Activated T-cell treated with anti-CD3 and anti-CD28 coated beads for 1 hour (primary cell): ENCODE measurements around the gene DMD.
"Not testable (repeated sequence)": the region's sequence is repeated elsewhere in the genome, so short reads cannot be mapped to it uniquely, and the experiment has no call there.

Experiments used
- DNase-seq: peaks from one replicate; pipeline ENCODE4 v3.0.0-alpha.2; 2020; ENCODE audit warnings: low read depth

The DMD gene

GRCh38 chrX:33211356-33212260, at the start of gene DMD:
DMD (minus strand) TSS chrX:33211549; CDS start chrX:33211312, 237 bp downstream.
- DNase-seq: no peak

- DNase-seq: no peak
These were observed 41.0 kb upstream of the DMD start for GRCh38 chrX:33252306-33252825.

GRCh38 chrX:33218819-33219218, 7.5 kb upstream of the DMD start:
- DNase-seq: no peak

- no peak for DNase-seq
These were observed 1.2 kb downstream of the DMD start for GRCh38 chrX:33210156-33210555.

GRCh38 chrX:33207056-33207455, 4.3 kb downstream of the DMD start:
- no peak for DNase-seq

GRCh38 chrX:33205321-33205720, 6.0 kb downstream of the DMD start:
- no peak for DNase-seq

GRCh38 chrX:33204889-33205288, 6.5 kb downstream of the DMD start:
- no peak for DNase-seq

- DNase-seq: no peak
These were observed 12.6 kb downstream of the DMD start for GRCh38 chrX:33198561-33199279.

- no peak for DNase-seq
These were observed 15.7 kb downstream of the DMD start for GRCh38 chrX:33195698-33196097.

- no peak for DNase-seq
These were observed 16.4 kb downstream of the DMD start for GRCh38 chrX:33194876-33195433.

GRCh38 chrX:33194289-33194688, 17.1 kb downstream of the DMD start:
- DNase-seq: no peak

- no peak for DNase-seq
These were observed 21.3 kb downstream of the DMD start for GRCh38 chrX:33190016-33190415.

GRCh38 chrX:33188881-33189280, 22.5 kb downstream of the DMD start:
- no peak for DNase-seq

- no peak for DNase-seq
These were observed 23.1 kb downstream of the DMD start for GRCh38 chrX:33188286-33188685.

GRCh38 chrX:33184803-33185202, 26.5 kb downstream of the DMD start:
- DNase-seq: not testable (repeated sequence)

GRCh38 chrX:33183361-33183760, 28.0 kb downstream of the DMD start:
- DNase-seq: no peak

- DNase-seq: no peak
These were observed 32.7 kb downstream of the DMD start for GRCh38 chrX:33178690-33179089.

GRCh38 chrX:33178218-33178617, 33.1 kb downstream of the DMD start:
- DNase-seq: no peak

GRCh38 chrX:33175201-33175600, 36.1 kb downstream of the DMD start:
- no peak for DNase-seq

- DNase-seq: no peak
These were observed 40.3 kb downstream of the DMD start for GRCh38 chrX:33171041-33171440.

- no peak for DNase-seq
These were observed 49.5 kb downstream of the DMD start for GRCh38 chrX:33161829-33162228.

- no peak for DNase-seq
These were observed 51.1 kb downstream of the DMD start for GRCh38 chrX:33160273-33160672.
